HG03460 (cell line): Measurements from ENCODE around the gene PCAT6.

ENCODE experiments used
- ATAC-seq: cut with Tn5 transposase; IDR thresholded peaks from one replicate; pipeline ENCODE4 v1.9.1; 2021; ENCODE audit not compliant: unreplicated experiment

PCAT6 gene

DNA sequence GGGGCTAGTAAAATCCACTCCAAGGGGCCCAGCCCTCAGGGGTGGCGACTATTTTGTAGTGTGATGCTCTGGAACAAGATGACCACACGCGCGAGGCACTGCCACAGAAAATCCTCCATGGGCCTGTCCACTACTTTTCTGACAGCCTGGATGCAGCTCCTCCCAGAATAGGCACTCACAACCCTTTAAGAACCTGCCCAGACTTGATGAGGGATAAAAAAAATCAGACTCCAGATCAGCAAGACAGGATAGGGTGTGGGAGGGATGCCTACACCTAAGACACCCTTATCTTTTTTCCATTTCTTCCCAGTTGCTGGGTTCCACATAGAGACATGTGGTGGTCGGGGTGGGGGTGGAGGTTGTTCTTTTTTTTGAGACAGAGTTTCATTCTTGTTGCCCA is 33.5 kb downstream of the PCAT6 start:
- no peak for ATAC-seq

- no peak for ATAC-seq
These were observed 34.2 kb downstream of the PCAT6 start for GRCh38 chr1:202844935-202845334.

- ATAC-seq = peak; percentile 55
These were observed 37.4 kb downstream of the PCAT6 start for GRCh38 chr1:202848191-202848542.

- ATAC-seq = no peak
These were observed 40.0 kb downstream of the PCAT6 start for GRCh38 chr1:202850593-202851362.

DNA sequence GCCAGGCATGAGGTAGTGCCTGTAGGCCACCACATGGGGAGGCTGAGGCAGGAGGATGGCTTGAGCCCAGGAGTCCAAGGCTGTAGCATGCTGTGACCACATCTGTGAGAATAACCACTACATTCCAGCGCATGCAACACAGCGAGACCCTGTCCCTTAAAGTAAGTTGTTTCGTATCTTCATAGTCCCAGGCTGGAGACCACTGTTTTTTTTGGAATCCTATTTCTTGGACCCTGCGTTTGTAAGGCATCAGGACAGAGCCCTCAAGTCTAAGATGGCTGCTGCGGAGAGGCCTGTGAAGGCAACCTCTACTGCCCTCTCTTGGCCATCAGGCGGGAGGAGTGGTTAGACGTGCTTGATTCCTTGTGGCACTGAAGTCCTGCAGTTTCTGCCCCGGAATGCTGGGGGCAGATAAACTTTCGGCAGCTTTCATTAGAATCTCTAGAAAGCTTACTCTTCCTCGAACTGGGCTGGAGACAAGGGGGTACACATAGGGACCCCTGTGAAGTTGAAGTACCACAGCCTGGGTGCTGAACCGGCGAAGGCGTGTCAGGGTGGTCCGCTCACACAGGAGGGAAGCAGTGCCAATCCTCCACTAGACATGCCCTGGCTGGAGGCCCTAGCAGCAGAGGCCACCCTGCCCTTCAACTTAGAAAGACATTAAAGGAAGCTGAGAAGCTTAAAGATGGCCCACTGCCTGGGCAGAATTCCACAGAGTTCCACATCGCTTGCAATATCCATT is 41.6 kb downstream of the PCAT6 start:
- no peak for ATAC-seq

- no peak for ATAC-seq
These were observed 44.0 kb downstream of the PCAT6 start for GRCh38 chr1:202854787-202855186.

- ATAC-seq = no peak
These were observed 45.3 kb downstream of the PCAT6 start for GRCh38 chr1:202856014-202856413.

DNA sequence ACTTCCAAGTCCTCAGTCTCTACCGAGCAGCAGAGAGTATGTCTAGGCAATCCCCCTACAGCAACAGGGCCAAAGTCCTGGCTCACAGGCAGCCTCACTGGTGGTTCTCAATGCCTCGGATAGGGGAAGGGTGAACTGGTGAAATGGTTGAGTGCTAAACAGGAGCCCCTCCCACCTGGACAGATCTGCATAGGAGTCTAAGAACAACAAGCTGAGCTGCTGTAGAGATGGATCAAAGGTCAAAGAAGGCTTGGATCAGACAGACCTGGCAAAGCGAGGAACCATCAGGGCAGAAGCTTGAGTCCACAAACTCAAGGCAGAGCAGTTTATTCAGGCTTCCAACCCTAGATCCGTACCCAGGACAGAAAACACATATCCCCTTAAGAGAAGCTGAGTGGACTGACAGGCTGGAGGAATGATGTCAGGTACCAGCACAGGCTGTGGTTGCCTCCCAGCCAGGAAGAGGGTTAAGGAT is 46.4 kb downstream of the PCAT6 start:
- no peak for ATAC-seq

DNA sequence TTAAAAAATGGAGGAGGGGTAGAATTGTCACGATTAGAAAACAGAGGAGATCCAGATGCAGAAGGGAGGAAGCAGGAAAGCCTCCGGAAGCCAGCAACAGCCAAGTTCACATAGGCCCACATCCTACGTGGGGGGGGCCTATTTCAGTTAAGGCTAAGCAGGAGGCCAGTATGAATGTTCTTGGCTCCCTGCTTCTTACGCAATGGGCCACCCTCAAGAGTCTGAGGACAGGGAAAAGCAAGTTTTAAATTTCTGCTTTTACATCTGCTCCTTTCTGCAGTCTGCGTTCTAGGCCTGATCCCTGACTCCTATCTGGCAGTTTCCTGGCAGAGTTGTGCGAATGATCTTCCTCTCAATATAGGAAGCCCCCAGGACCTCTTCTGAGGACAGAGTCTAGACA is 47.6 kb downstream of the PCAT6 start:
- no peak for ATAC-seq

DNA sequence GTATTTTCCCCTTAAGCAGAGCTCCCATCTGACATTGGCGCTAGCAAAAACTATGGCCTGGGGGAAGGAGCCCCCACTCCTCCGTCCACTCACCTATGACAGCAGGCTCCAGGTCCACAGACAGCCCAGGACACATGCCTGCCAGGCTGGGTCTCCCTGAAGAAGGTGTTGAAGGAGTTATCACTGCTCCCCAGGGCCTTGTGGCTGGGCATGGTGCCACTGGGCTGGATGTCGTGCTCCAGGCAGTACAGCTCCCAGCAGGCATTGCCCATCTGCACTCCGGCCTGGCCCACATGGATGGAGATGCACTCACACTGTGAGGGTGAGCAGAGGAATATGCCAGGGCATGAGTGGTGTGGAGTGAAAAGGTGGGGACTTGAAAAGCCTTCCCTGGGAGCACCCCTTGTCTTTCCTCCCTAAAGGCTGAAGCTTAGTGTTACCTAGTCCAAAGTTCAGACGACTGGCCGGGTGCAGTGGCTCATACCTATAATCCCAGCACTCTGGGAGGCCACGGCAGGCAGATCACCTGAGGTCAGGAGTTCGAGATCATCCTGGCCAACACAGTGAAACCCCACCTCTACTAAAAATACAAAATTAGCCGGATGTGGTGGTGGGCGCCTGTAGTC is 48.1 kb downstream of the PCAT6 start:
- no peak for ATAC-seq

- ATAC-seq = no peak
These were observed 50.1 kb downstream of the PCAT6 start for GRCh38 chr1:202860744-202861419.
